B cell (primary cell): ENCODE data around the gene CEP290. TPM values are rescaled to one million over a fixed set of nuclear protein-coding genes. Genes with fewer than 3 reads are reported as not detected.

Experiments
- ATAC-seq: fragments of 200-7000 bp; cut with Tn5 transposase; one replicate; pipeline ENCODE4 v1.10.0; 2021; ENCODE audit warnings: low read depth, mild to moderate bottlenecking, moderate number of reproducible peaks, moderate library complexity
- CTCF ChIA-PET: fragments of 350-600 bp; sonication (Branson Sonifier 250); formaldehyde crosslinking; loops from one replicate; lab custom pipeline; 2021; ENCODE audit warnings: antibody characterized with exemption, inconsistent platforms; lab: Charles Lee
- POLR2A ChIA-PET: fragments of 350-600 bp; sonication (Branson Sonifier 250); formaldehyde crosslinking; loops from one replicate; lab custom pipeline; 2021; ENCODE audit warnings: antibody characterized with exemption; lab: Charles Lee
- DNase-seq: peaks from one replicate; pipeline ENCODE4 v3.0.0; 2013
- H2AFZ ChIP-seq: 2 replicates; pipeline ENCODE4 v1.6.1; 2012; ENCODE audit warnings: mild to moderate bottlenecking, low read depth, low read length; ENCODE audit not compliant: insufficient read depth, poor library complexity, severe bottlenecking
- H3K27ac ChIP-seq, 2 donors: 1 replicate in 1 of 2; 2 replicates in 1 of 2; pipeline ENCODE4 v1.5.1; 2012 to 2013; ENCODE audit warnings: low read length in 2 of 2, mild to moderate bottlenecking in 2 of 2, moderate library complexity in 1 of 2
- H3K27me3 ChIP-seq, 4 experiments: fragments of 200-600 bp in 1 of 4; sonication (generic) in 1 of 4; replicated peaks in 1 of 4; 1 replicate in 2 of 4; 2 replicates in 2 of 4; pipeline versions ENCODE4 v1.6.1 to v1.7.0; 2013 to 2016; ENCODE audit warnings: low read length in 3 of 4, mild to moderate bottlenecking in 2 of 4, mixed read lengths in 1 of 4, moderate library complexity in 1 of 4; ENCODE audit not compliant: insufficient read depth in 4 of 4, control insufficient read depth in 3 of 4; ENCODE audit errors: control extremely low read depth in 1 of 4
- H3K36me3 ChIP-seq, 2 experiments: replicated peaks in 1 of 2; 1 replicate in 1 of 2; 2 replicates in 1 of 2; pipeline versions ENCODE4 v1.6.1 to v1.7.1; 2013; ENCODE audit warnings: low read length in 1 of 2; ENCODE audit not compliant: insufficient read depth in 2 of 2, control insufficient read depth in 1 of 2; ENCODE audit errors: control extremely low read depth in 1 of 2, extremely low read depth in 1 of 2
- H3K4me1 ChIP-seq, 2 donors: fragments of 200-600 bp in 1 of 2; sonication (generic) in 1 of 2; 1 replicate in 1 of 2; 2 replicates in 1 of 2; pipeline versions ENCODE4 v1.5.1 to v1.6.1; 2013 to 2017; ENCODE audit warnings: low read length in 2 of 2; ENCODE audit not compliant: control insufficient read depth in 2 of 2, insufficient read depth in 2 of 2
- H3K4me2 ChIP-seq: replicated peaks from 2 replicates; pipeline ENCODE3; 2012; ENCODE audit warnings: mild to moderate bottlenecking, low read depth, low read length; ENCODE audit not compliant: poor library complexity, severe bottlenecking
- H3K4me3 ChIP-seq, 5 experiments: fragments of 200-600 bp in 1 of 5; sonication (generic) in 1 of 5; 1 replicate in 3 of 5; 2 replicates in 2 of 5; pipeline versions ENCODE4 v1.5.1 to v1.7.0; 2011 to 2016; ENCODE audit warnings: low read length in 4 of 5, mild to moderate bottlenecking in 4 of 5, low read depth in 2 of 5, control low read depth in 1 of 5, moderate library complexity in 1 of 5; ENCODE audit not compliant: insufficient read depth in 1 of 5; ENCODE audit errors: control extremely low read depth in 1 of 5, extremely low read depth in 1 of 5
- H3K79me2 ChIP-seq: fragments of 200-600 bp; sonication (generic); one replicate; pipeline ENCODE4 v1.6.0; 2016; ENCODE audit warnings: low read length; ENCODE audit not compliant: control insufficient read depth, insufficient read depth
- H3K9ac ChIP-seq: fragments of 200-600 bp; sonication (generic); 2 replicates; pipeline ENCODE4 v1.6.1; 2017; ENCODE audit warnings: mild to moderate bottlenecking, low read length, moderate library complexity
- H3K9me3 ChIP-seq, 3 donors: one replicate each; pipeline versions ENCODE4 v1.6.1 to v1.7.1; 2013; ENCODE audit warnings: low read length in 2 of 3; ENCODE audit not compliant: control insufficient read depth in 2 of 3, insufficient read depth in 1 of 3; ENCODE audit errors: control extremely low read depth in 1 of 3
- H4K20me1 ChIP-seq: 2 replicates; pipeline ENCODE4 v1.6.0; 2012; ENCODE audit warnings: mild to moderate bottlenecking, low read length; ENCODE audit not compliant: insufficient read depth, control insufficient read depth, poor library complexity, severe bottlenecking
- H3K27ac Mint-ChIP-seq: one replicate; pipeline ENCODE4 v1.8.0; 2021; ENCODE audit warnings: mixed read lengths
- H3K27me3 Mint-ChIP-seq: one replicate; pipeline ENCODE4 v1.8.0; 2021; ENCODE audit warnings: mixed read lengths
- H3K4me1 Mint-ChIP-seq: one replicate; pipeline ENCODE4 v1.8.0; 2021; ENCODE audit warnings: mixed read lengths
- H3K4me3 Mint-ChIP-seq: one replicate; pipeline ENCODE4 v1.8.0; 2021; ENCODE audit warnings: mixed read lengths
- H3K9me3 Mint-ChIP-seq: one replicate; pipeline ENCODE4 v1.8.0; 2022; ENCODE audit warnings: mixed read lengths; ENCODE audit not compliant: insufficient read depth
- CTCF ChIP-seq: fragments of 200-600 bp; IDR thresholded peaks from one replicate; pipeline ENCODE4 v1.8.0; 2022; ENCODE audit warnings: antibody characterized with exemption, mild to moderate bottlenecking
- EZH2 ChIP-seq: IDR thresholded peaks from 2 replicates; pipeline ENCODE4 v1.6.1; 2012; ENCODE audit warnings: borderline replicate concordance, low read depth, mild to moderate bottlenecking, moderate library complexity, low read length; ENCODE audit not compliant: insufficient read depth, poor library complexity, severe bottlenecking
- WGBS: methylation state at CpG from one replicate; pipeline ENCODE4 v1.1.5; 2013; ENCODE audit warnings: missing lambda C conversion rate; ENCODE audit not compliant: insufficient coverage; 5-methylcytosine and 5-hydroxymethylcytosine counted together
- intact Hi-C: fragments of 100-400 bp; cut with micrococcal nuclease; formaldehyde crosslinking; loops from one replicate; pipeline ENCODE4 v1.10.0; 2022
- polyA plus RNA-seq: library from polyadenylated mRNA; depleted of rRNA; stranded (reverse); fragments of >200 nt; gene quantifications from 2 replicates; pipeline ENCODE4 v1.2.3, GENCODE V29; 2012
- total RNA-seq, 2 donors: library from RNA; stranded (reverse); fragments of 120-200 nt in 1 of 2; gene quantifications; 1 replicate in 1 of 2; 2 replicates in 1 of 2; pipeline versions ENCODE4 v1.2.3 to v1.2.4, GENCODE V29; 2013 to 2022

CEP290 gene
- total and polyA plus RNA-seq, 2 donors (not counting 1 experiment from before 2014, with no cell fraction given): 2.6 to 27.3 TPM

- ATAC-seq: no peak
- DNase-seq: no peak
- H3K79me2 ChIP-seq: no peaks in the 10 kb centered on the region
- H3K9ac ChIP-seq: no peak overlapping the region
- Mint-ChIP-seq H3K4me1 (no peaks in the 10 kb centered on the region), H3K4me3 (no peak overlapping the region), H3K27ac (no peak overlapping the region), H3K9me3 (peaks cover 5% of the 10 kb centered on the region), H3K27me3 (peaks cover 39% of the 10 kb centered on the region)
- POLR2A ChIA-PET: no interaction called here
- intact Hi-C loops: no loop called here
- no peak overlapping the region for H3K4me3 ChIP-seq
- H3K9me3 ChIP-seq: peaks cover 0 to 9% (median 8%) of the 10 kb centered on the region in 3 donors
- no peaks in the 10 kb centered on the region for H4K20me1 ChIP-seq
- WGBS: 75% methylated on average over 3 of the region's 3 CpGs
- CTCF ChIA-PET: no interaction called here
- no peak overlapping the region for H3K4me2 ChIP-seq
- no peak overlapping the region for H3K27ac ChIP-seq
- peaks cover 0 to 8% (median 0%) of the 10 kb centered on the region in 4 experiments for H3K27me3 ChIP-seq
- TF ChIP-seq EZH2: no peak
- no peak for TF ChIP-seq CTCF
- H3K4me1 ChIP-seq: no peaks in the 10 kb centered on the region
- no peak overlapping the region for H2AFZ ChIP-seq
- H3K36me3 ChIP-seq: no peaks in the 10 kb centered on the region
Measured at GRCh38 chr12:88017964-88018363, 123.9 kb downstream of the CEP290 start.

GRCh38 chr12:88015825-88016224, 126.1 kb downstream of the CEP290 start:
- intact Hi-C loops: no loop called here
- H3K4me3 Mint-ChIP-seq: no peak overlapping the region
- peaks cover 5% of the 10 kb centered on the region for H3K9me3 Mint-ChIP-seq

More at GRCh38 chr12:88015825-88016224, 126.1 kb downstream of the CEP290 start:
- H3K4me3 ChIP-seq: no peak overlapping the region
- 67% methylated on average over 1 of the region's 1 CpG for WGBS
- no peaks in the 10 kb centered on the region for H4K20me1 ChIP-seq
- peaks cover 0 to 9% (median 8%) of the 10 kb centered on the region in 3 donors for H3K9me3 ChIP-seq
- ChIA-PET CTCF (no interaction called here), POLR2A (no interaction called here)
- TF ChIP-seq EZH2 (no peak), CTCF (no peak)
- H3K27me3 ChIP-seq: peaks cover 0 to 8% (median 0%) of the 10 kb centered on the region in 4 experiments
- Mint-ChIP-seq H3K4me1 (no peaks in the 10 kb centered on the region), H3K27me3 (peaks cover 41% of the 10 kb centered on the region), H3K27ac (no peak overlapping the region)
- no peaks in the 10 kb centered on the region for H3K36me3 ChIP-seq
- no peaks in the 10 kb centered on the region for H3K79me2 ChIP-seq
- no peak overlapping the region for H3K9ac ChIP-seq
- ATAC-seq: no peak
- DNase-seq: no peak
- no peak overlapping the region for H3K4me2 ChIP-seq
- no peak overlapping the region for H2AFZ ChIP-seq
- H3K4me1 ChIP-seq: no peaks in the 10 kb centered on the region
- H3K27ac ChIP-seq: no peak overlapping the region
